ENCODE measurements around the gene FOXO4. TPM values are rescaled to one million over a fixed set of nuclear protein-coding genes. Genes with fewer than 3 reads are reported as not detected.

Gene FOXO4
- total and polyA plus RNA-seq, 2 of the 13 experiments (the other 11 are each of a cell fraction or from before 2014, with no cell fraction given), result 5.1 to 5.7 TPM

DNA sequence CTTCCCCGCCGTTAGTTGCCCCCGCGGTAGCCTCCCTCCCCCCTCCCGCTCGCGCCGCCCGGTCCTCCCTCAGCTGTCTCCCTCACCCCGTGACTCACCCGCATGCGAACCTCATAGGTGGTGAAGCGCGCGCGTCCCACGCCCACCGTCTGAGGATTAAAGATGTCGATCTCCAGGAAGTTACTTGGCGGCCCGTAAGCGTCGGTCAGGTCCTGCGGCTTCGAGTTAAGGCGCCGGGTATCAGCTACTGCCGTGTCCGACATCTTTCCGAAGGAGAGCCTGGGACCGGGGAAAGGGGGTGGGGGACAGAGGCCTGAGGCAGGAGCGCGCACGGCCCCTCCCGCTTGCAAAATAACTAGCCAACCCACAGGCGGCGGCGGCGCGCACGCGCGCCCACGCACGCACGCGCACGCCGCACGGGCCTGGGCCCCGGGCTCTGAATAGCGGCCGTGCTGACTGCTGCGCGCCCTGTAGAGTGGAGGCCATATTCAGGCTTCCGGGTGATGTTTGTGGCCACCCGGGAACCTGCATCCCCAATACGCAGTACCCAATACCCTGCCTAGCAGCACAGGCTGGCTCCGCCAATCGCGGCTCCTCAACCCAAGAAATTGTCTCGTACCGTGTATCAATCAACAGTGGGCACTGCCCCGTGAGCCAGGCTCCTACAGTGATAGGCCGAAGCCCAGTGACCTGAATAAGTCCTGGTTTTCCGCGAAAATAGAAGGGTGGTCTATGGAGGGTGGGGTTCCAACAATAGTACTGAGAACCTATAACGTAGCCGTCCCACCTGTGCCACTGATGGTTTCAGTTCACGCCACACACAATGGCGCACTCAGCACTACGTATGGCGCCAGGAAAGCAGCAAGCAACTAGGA, 27.4 kb upstream of the FOXO4 start, which contains the start of gene SNX12 (continued):
- TF ChIP-seq, protein P1, sequence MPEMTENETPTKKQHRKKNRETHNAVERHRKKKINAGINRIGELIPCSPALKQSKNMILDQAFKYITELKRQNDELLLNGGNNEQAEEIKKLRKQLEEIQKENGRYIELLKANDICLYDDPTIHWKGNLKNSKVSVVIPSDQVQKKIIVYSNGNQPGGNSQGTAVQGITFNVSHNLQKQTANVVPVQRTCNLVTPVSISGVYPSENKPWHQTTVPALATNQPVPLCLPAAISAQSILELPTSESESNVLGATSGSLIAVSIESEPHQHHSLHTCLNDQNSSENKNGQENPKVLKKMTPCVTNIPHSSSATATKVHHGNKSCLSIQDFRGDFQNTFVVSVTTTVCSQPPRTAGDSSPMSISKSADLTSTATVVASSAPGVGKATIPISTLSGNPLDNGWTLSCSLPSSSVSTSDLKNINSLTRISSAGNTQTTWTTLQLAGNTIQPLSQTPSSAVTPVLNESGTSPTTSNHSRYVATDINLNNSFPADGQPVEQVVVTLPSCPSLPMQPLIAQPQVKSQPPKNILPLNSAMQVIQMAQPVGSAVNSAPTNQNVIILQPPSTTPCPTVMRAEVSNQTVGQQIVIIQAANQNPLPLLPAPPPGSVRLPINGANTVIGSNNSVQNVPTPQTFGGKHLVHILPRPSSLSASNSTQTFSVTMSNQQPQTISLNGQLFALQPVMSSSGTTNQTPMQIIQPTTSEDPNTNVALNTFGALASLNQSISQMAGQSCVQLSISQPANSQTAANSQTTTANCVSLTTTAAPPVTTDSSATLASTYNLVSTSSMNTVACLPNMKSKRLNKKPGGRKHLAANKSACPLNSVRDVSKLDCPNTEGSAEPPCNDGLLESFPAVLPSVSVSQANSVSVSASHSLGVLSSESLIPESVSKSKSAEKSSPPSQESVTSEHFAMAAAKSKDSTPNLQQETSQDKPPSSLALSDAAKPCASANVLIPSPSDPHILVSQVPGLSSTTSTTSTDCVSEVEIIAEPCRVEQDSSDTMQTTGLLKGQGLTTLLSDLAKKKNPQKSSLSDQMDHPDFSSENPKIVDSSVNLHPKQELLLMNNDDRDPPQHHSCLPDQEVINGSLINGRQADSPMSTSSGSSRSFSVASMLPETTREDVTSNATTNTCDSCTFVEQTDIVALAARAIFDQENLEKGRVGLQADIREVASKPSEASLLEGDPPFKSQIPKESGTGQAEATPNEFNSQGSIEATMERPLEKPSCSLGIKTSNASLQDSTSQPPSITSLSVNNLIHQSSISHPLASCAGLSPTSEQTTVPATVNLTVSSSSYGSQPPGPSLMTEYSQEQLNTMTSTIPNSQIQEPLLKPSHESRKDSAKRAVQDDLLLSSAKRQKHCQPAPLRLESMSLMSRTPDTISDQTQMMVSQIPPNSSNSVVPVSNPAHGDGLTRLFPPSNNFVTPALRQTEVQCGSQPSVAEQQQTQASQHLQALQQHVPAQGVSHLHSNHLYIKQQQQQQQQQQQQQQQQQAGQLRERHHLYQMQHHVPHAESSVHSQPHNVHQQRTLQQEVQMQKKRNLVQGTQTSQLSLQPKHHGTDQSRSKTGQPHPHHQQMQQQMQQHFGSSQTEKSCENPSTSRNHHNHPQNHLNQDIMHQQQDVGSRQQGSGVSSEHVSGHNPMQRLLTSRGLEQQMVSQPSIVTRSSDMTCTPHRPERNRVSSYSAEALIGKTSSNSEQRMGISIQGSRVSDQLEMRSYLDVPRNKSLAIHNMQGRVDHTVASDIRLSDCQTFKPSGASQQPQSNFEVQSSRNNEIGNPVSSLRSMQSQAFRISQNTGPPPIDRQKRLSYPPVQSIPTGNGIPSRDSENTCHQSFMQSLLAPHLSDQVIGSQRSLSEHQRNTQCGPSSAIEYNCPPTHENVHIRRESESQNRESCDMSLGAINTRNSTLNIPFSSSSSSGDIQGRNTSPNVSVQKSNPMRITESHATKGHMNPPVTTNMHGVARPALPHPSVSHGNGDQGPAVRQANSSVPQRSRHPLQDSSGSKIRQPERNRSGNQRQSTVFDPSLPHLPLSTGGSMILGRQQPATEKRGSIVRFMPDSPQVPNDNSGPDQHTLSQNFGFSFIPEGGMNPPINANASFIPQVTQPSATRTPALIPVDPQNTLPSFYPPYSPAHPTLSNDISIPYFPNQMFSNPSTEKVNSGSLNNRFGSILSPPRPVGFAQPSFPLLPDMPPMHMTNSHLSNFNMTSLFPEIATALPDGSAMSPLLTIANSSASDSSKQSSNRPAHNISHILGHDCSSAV (CRISPR knock-in tag; IDR thresholded peaks at IDR 0.05; ENCODE audit: borderline replicate concordance), result no peak
- TF ChIP-seq ZNF7 (CRISPR knock-in tag; IDR thresholded peaks at IDR 0.05) (no peak), U2AF2 (IDR thresholded peaks at IDR 0.05; ENCODE audit: low read depth, low read length) (no peak), ZNF746 (CRISPR knock-in tag; IDR thresholded peaks at IDR 0.05) (no peak), REL (CRISPR knock-in tag; conservative IDR thresholded peaks at IDR 0.05) (0 out of 2 replicates have a peak, but pooled peaks have one; percentile 62), CREM (IDR thresholded peaks at IDR 0.05) (peak; percentile 56), CREM (CRISPR knock-in tag; IDR thresholded peaks at IDR 0.05) (no peak), ZNF124 (CRISPR knock-in tag; IDR thresholded peaks at IDR 0.05) (0 out of 2 replicates have a peak, but pooled peaks have one; percentile 36), NAIF1 (CRISPR knock-in tag; IDR thresholded peaks at IDR 0.05; ENCODE audit: borderline replicate concordance) (no peak), MED13 (CRISPR knock-in tag; IDR thresholded peaks at IDR 0.05) (no peak), MXI1 (IDR thresholded peaks at IDR 0.05; ENCODE audit: borderline replicate concordance, low read depth, low read length) (no peak; the same call in 2 of the 3 replicates), NONO (IDR thresholded peaks at IDR 0.05) (no peak), NONO (CRISPR knock-in tag; conservative IDR thresholded peaks at IDR 0.05) (peak; percentile 37; the same call in 1 of the 2 replicates), ATF1 (CRISPR knock-in tag; IDR thresholded peaks at IDR 0.05) (peak; percentile 60; the same call in 1 of the 2 replicates), ZNF136 (CRISPR knock-in tag; IDR thresholded peaks at IDR 0.05; ENCODE audit: low read depth) (0 out of 2 replicates have a peak, but pooled peaks have one; percentile 35), SALL2 (CRISPR knock-in tag; IDR thresholded peaks at IDR 0.05) (no peak), SP5 (CRISPR knock-in tag; IDR thresholded peaks at IDR 0.05; ENCODE audit: borderline replicate concordance, low read depth) (no peak), PRMT3 (CRISPR knock-in tag; IDR thresholded peaks at IDR 0.05; ENCODE audit: borderline replicate concordance, low read depth) (no peak), PHF20 (CRISPR knock-in tag; IDR thresholded peaks at IDR 0.05) (peak; percentile 86), BCL6 (CRISPR knock-in tag; IDR thresholded peaks at IDR 0.05) (0 out of 2 replicates have a peak, but pooled peaks have one; percentile 11), ZNF496 (CRISPR knock-in tag; IDR thresholded peaks at IDR 0.05; ENCODE audit: insufficient replicate concordance) (no peak), FIP1L1 (IDR thresholded peaks at IDR 0.05; ENCODE audit: borderline replicate concordance, insufficient read depth, low read depth, low read length) (no peak)
- TF ChIP-seq, protein P2, sequence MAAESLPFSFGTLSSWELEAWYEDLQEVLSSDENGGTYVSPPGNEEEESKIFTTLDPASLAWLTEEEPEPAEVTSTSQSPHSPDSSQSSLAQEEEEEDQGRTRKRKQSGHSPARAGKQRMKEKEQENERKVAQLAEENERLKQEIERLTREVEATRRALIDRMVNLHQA (CRISPR knock-in tag; IDR thresholded peaks at IDR 0.05), result no peak

Measured in HepG2 (cell line).